ENCODE measurements around the gene GGTLC1.

Gene GGTLC1

DNA sequence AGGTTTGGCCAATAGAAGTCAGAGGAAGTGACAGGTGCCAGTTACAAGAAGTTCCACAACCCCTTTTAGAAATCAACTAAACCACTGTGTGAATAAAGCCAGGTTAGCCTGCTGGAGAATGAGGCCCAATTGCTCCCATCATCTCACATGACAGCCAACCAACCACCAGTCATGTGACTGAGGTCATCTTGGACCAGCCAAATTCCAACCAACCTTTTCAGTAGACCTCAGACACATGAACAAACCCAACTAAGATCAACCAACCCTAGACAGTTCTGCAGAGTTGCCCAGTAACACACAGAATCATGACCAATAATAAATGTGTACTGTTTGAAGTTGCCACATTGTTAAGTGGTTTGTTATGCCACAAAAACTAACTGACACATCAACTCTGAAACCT is 44.6 kb upstream of the GGTLC1 start:
- no peaks in the 10 kb centered on the region for H3F3A ChIP-seq (ENCODE audit: insufficient read depth, low read length)
- TF ChIP-seq, protein P1, sequence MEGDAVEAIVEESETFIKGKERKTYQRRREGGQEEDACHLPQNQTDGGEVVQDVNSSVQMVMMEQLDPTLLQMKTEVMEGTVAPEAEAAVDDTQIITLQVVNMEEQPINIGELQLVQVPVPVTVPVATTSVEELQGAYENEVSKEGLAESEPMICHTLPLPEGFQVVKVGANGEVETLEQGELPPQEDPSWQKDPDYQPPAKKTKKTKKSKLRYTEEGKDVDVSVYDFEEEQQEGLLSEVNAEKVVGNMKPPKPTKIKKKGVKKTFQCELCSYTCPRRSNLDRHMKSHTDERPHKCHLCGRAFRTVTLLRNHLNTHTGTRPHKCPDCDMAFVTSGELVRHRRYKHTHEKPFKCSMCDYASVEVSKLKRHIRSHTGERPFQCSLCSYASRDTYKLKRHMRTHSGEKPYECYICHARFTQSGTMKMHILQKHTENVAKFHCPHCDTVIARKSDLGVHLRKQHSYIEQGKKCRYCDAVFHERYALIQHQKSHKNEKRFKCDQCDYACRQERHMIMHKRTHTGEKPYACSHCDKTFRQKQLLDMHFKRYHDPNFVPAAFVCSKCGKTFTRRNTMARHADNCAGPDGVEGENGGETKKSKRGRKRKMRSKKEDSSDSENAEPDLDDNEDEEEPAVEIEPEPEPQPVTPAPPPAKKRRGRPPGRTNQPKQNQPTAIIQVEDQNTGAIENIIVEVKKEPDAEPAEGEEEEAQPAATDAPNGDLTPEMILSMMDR (IDR thresholded peaks at IDR 0.05; ENCODE audit: low read length) = no peak
- no peak for TF ChIP-seq EZH2 (IDR thresholded peaks at IDR 0.05; ENCODE audit: borderline replicate concordance, low read length)
- H3K9ac ChIP-seq (ENCODE audit: low read length) = no peak overlapping the region
- H3K9me2 ChIP-seq (ENCODE audit: low read depth, low read length) = no peaks in the 10 kb centered on the region
- H4K20me1 ChIP-seq (ENCODE audit: insufficient read depth, low read length) = no peaks in the 10 kb centered on the region
- H3K9me3 ChIP-seq (ENCODE audit: low read length) = no peaks in the 10 kb centered on the region
- no peaks in the 10 kb centered on the region for H3K27me3 ChIP-seq (ENCODE audit: insufficient read depth, low read length)
- no peaks in the 10 kb centered on the region for H3K4me1 ChIP-seq (ENCODE audit: insufficient read depth, low read length, severe bottlenecking)
- H3K4me2 ChIP-seq (ENCODE audit: low read length) = no peak overlapping the region
- H3K27ac ChIP-seq (ENCODE audit: low read depth, low read length, poor library complexity, severe bottlenecking) = no peak overlapping the region
- H3K36me3 ChIP-seq (ENCODE audit: insufficient read depth, low read length) = no peaks in the 10 kb centered on the region
- H2AFZ ChIP-seq (ENCODE audit: low read length) = no peak overlapping the region
- H3K79me2 ChIP-seq (ENCODE audit: insufficient read depth, low read length) = no peaks in the 10 kb centered on the region
- H3K4me3 ChIP-seq (ENCODE audit: low read depth, low read length, poor library complexity, severe bottlenecking) = no peak overlapping the region

DNA sequence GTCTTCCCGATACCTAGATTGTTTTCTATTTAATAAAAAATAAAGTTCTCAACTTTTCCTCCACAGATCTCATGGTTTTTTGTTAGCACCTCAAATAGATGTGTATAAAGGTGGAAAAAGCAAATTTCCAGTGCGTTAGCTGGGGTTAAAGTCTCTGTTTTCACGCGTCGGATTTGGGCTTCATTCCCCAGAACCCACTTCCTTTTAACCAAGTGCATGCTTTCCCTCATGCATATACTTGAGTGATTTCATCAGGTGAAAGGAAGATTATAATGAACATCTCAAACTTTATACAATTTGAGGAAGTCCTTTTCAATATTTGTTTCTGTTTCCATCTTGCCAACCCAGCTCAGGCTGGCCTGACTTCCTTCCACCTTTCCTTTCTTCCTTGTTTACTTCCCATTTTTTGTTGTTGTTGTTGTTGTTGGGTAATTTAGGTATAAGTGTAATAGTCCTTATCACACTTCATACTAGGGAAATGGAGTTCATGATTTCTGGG is 43.9 kb upstream of the GGTLC1 start:
- H3K4me3 ChIP-seq (ENCODE audit: low read depth, low read length, poor library complexity, severe bottlenecking) = no peak overlapping the region
- H3K9me2 ChIP-seq (ENCODE audit: low read depth, low read length) = no peaks in the 10 kb centered on the region
- no peaks in the 10 kb centered on the region for H3K4me1 ChIP-seq (ENCODE audit: insufficient read depth, low read length, severe bottlenecking)
- H3F3A ChIP-seq (ENCODE audit: insufficient read depth, low read length) = no peaks in the 10 kb centered on the region
- no peaks in the 10 kb centered on the region for H3K27me3 ChIP-seq (ENCODE audit: insufficient read depth, low read length)
- H2AFZ ChIP-seq (ENCODE audit: low read length) = no peak overlapping the region
- H3K79me2 ChIP-seq (ENCODE audit: insufficient read depth, low read length) = no peaks in the 10 kb centered on the region
- no peaks in the 10 kb centered on the region for H3K36me3 ChIP-seq (ENCODE audit: insufficient read depth, low read length)
- H4K20me1 ChIP-seq (ENCODE audit: insufficient read depth, low read length) = no peaks in the 10 kb centered on the region
- H3K27ac ChIP-seq (ENCODE audit: low read depth, low read length, poor library complexity, severe bottlenecking) = no peak overlapping the region
- no peak overlapping the region for H3K4me2 ChIP-seq (ENCODE audit: low read length)
- no peak overlapping the region for H3K9ac ChIP-seq (ENCODE audit: low read length)
- no peaks in the 10 kb centered on the region for H3K9me3 ChIP-seq (ENCODE audit: low read length)
- TF ChIP-seq, protein P1 (IDR thresholded peaks at IDR 0.05; ENCODE audit: low read length) = no peak
- TF ChIP-seq EZH2 (IDR thresholded peaks at IDR 0.05; ENCODE audit: borderline replicate concordance, low read length) = no peak

DNA sequence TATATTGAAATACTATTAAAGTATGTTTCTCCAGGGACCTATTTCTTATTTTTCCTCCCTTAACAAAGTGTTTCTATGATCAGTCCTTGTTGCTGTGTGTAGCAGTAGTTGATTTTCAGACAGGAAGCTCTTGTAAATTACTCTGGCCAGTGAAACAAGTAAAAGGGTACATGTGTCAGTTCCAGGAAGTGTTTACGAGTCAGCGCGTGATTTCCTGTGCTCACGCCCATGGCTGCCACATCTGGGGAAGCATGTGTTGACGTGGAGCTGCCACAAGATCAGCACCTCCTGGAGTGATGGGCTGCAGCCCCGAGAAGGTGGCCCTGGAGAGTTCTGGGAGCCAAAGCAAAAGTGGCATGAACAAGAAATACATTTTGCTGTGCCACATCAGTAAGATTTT is 38.6 kb upstream of the GGTLC1 start:
- H3K9ac ChIP-seq (ENCODE audit: low read length) = no peak overlapping the region
- TF ChIP-seq, protein P1 (IDR thresholded peaks at IDR 0.05; ENCODE audit: low read length) = no peak
- no peak for TF ChIP-seq EZH2 (IDR thresholded peaks at IDR 0.05; ENCODE audit: borderline replicate concordance, low read length)
- H3K27ac ChIP-seq (ENCODE audit: low read depth, low read length, poor library complexity, severe bottlenecking) = no peak overlapping the region
- no peaks in the 10 kb centered on the region for H4K20me1 ChIP-seq (ENCODE audit: insufficient read depth, low read length)
- H3K4me1 ChIP-seq (ENCODE audit: insufficient read depth, low read length, severe bottlenecking) = no peaks in the 10 kb centered on the region
- no peak overlapping the region for H2AFZ ChIP-seq (ENCODE audit: low read length)
- H3K4me2 ChIP-seq (ENCODE audit: low read length) = no peak overlapping the region
- no peaks in the 10 kb centered on the region for H3K79me2 ChIP-seq (ENCODE audit: insufficient read depth, low read length)
- H3K9me2 ChIP-seq (ENCODE audit: low read depth, low read length) = no peaks in the 10 kb centered on the region
- H3K36me3 ChIP-seq (ENCODE audit: insufficient read depth, low read length) = no peaks in the 10 kb centered on the region
- no peaks in the 10 kb centered on the region for H3F3A ChIP-seq (ENCODE audit: insufficient read depth, low read length)
- no peaks in the 10 kb centered on the region for H3K9me3 ChIP-seq (ENCODE audit: low read length)
- H3K4me3 ChIP-seq (ENCODE audit: low read depth, low read length, poor library complexity, severe bottlenecking) = no peak overlapping the region
- no peaks in the 10 kb centered on the region for H3K27me3 ChIP-seq (ENCODE audit: insufficient read depth, low read length)

Measured in OCI-LY1 (cell line).